PFSK-1 (cell line): ENCODE results near the gene SLC37A2.

Experiments
- POLR2AphosphoS5 ChIP-seq: IDR thresholded peaks from 2 replicates; pipeline ENCODE4 v1.6.1; 2012; ENCODE audit warnings: low read depth, mild to moderate bottlenecking, control low read depth, low read length, moderate library complexity
- SIN3A ChIP-seq: IDR thresholded peaks from 2 replicates; pipeline ENCODE4 v1.6.1; 2012; ENCODE audit warnings: mild to moderate bottlenecking, low read length, moderate library complexity, borderline replicate concordance; ENCODE audit not compliant: insufficient read depth
- TAF1 ChIP-seq: IDR thresholded peaks from 2 replicates; pipeline ENCODE4 v1.6.1; 2012; ENCODE audit warnings: low read length, control low read depth, borderline replicate concordance; ENCODE audit not compliant: insufficient read depth

DNA sequence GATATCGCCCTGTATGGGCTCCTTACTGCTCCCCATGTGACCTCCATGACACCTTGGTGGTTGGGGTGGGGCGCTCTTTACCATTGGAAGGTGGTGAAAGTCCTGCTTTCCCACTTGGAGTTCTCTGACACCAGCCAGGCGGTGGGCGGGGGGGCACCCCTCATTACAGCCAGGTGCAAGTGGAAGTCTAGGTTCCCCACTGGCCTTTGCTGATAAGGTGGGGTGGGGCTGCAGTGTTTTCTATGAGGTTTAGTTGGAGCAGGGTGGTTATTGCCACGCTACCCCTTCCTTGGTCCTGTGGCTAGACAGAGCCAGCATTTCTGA is 5.5 kb upstream of the SLC37A2 start:
- no peak for TF ChIP-seq POLR2AphosphoS5
- no peak for TF ChIP-seq SIN3A
- no peak for TF ChIP-seq TAF1
